ENCODE results near the gene TNFRSF4. TPM values are rescaled to one million over a fixed set of nuclear protein-coding genes. Genes with fewer than 3 reads are reported as not detected.
"Not testable (repeated sequence)": the region's sequence is repeated elsewhere in the genome, so short reads cannot be mapped to it uniquely, and the experiment has no call there.

TNFRSF4 gene
- total and polyA plus RNA-seq, 2 of the 13 experiments (the other 11 are each of a cell fraction or from before 2014, with no cell fraction given): not detected

- DNase-seq (ENCODE audit: low spot score): no peak
- intact Hi-C loops (cut with micrococcal nuclease; ENCODE audit: unreplicated experiment) (no loop called here), in situ Hi-C loops (cut with HindIII; ENCODE audit: extremely low pct_ligation_motif_present, low pct_unique_long_range_greater_than_20kb) (no loop called here)
- H2AFZ ChIP-seq (ENCODE audit: low read length): no peak overlapping the region
- H3K27me3 ChIP-seq (ENCODE audit: control insufficient read depth in 1 of 2, insufficient read depth in 2 of 2, low read length in 2 of 2): peaks cover 16 to 32% of the 10 kb centered on the region in 2 experiments; a peak in 4 of 5 replicates
- H3K9me3 ChIP-seq (ENCODE audit: low read length): peaks cover 11% of the 10 kb centered on the region
- FAIRE-seq: no peak
- H3K9ac ChIP-seq (ENCODE audit: insufficient read depth, low read depth, low read length): no peak overlapping the region
- peaks cover 22% of the 10 kb centered on the region for H3K4me1 ChIP-seq (ENCODE audit: insufficient read depth, low read length)
- H3K4me3 ChIP-seq (replicated peaks in 1 of 3; ENCODE audit: insufficient read depth in 1 of 3, low read depth in 2 of 3, low read length in 3 of 3): no peak overlapping the region
- ATAC-seq: peak; percentile 34; the same call in 2 of the 3 replicates
- H4K20me1 ChIP-seq (ENCODE audit: insufficient read depth, low read length): no peaks in the 10 kb centered on the region
- H3K36me3 ChIP-seq (replicated peaks in 1 of 2; ENCODE audit: control insufficient read depth in 1 of 2, insufficient read depth in 2 of 2, low read length in 2 of 2): no peaks in the 10 kb centered on the region
- BruUV-seq (replicated peaks): no TSS peak
- no peak overlapping the region for H3K27ac ChIP-seq (ENCODE audit: extremely low read length, insufficient read depth, low read length)
- TF ChIP-seq MTA1 (CRISPR knock-in tag; IDR thresholded peaks at IDR 0.05; ENCODE audit: borderline replicate concordance): no peak
- no peaks in the 10 kb centered on the region for H3K79me2 ChIP-seq (ENCODE audit: insufficient read depth, low read length)
- ChIA-PET CTCF (ENCODE audit: low intra/inter-chr PET ratio, low total read pairs) (no interaction called here), POLR2A (no interaction called here)
- WGBS (ENCODE audit: low lambda C conversion rate): 0% methylated on average over 1 of the region's 13 CpGs
- no peak overlapping the region for H3K4me2 ChIP-seq (ENCODE audit: low read depth, low read length)
Measured at GRCh38 chr1:1196431-1197187, 17.3 kb downstream of the TNFRSF4 start.

GRCh38 chr1:1195726-1196125 is 18.2 kb downstream of the TNFRSF4 start:
- Histone ChIP-seq H3K27me3 (ENCODE audit: control insufficient read depth in 1 of 2, insufficient read depth in 2 of 2, low read length in 2 of 2) (peaks cover 16 to 29% of the 10 kb centered on the region in 2 experiments; a peak in 4 of 5 replicates), H3K4me1 (ENCODE audit: insufficient read depth, low read length) (peaks cover 20% of the 10 kb centered on the region), H3K9me3 (ENCODE audit: low read length) (peaks cover 11% of the 10 kb centered on the region)
- intact Hi-C loops (cut with micrococcal nuclease; ENCODE audit: unreplicated experiment); ATAC-seq; H2AFZ ChIP-seq (ENCODE audit: low read length); H3K79me2 ChIP-seq (ENCODE audit: insufficient read depth, low read length); H3K4me3 ChIP-seq (replicated peaks in 1 of 3; ENCODE audit: insufficient read depth in 1 of 3, low read depth in 2 of 3, low read length in 3 of 3); BruUV-seq (replicated peaks); FAIRE-seq; DNase-seq (ENCODE audit: low spot score); in situ Hi-C loops (cut with HindIII; ENCODE audit: extremely low pct_ligation_motif_present, low pct_unique_long_range_greater_than_20kb); H3K27ac ChIP-seq (ENCODE audit: extremely low read length, insufficient read depth, low read length); POLR2A ChIA-PET; CTCF ChIA-PET (ENCODE audit: low intra/inter-chr PET ratio, low total read pairs); H4K20me1 ChIP-seq (ENCODE audit: insufficient read depth, low read length); H3K9ac ChIP-seq (ENCODE audit: insufficient read depth, low read depth, low read length); H3K4me2 ChIP-seq (ENCODE audit: low read depth, low read length); H3K36me3 ChIP-seq (replicated peaks in 1 of 2; ENCODE audit: control insufficient read depth in 1 of 2, insufficient read depth in 2 of 2, low read length in 2 of 2): not testable (repeated sequence)
- WGBS (ENCODE audit: low lambda C conversion rate): 63% methylated on average over 6 of the region's 6 CpGs
